Activated CD4-positive, alpha-beta T cell treated with anti-CD3 and anti-CD28 coated beads for 36 hours (primary cell): ENCODE measurements around the gene CTRB1. TPM values are rescaled to one million over a fixed set of nuclear protein-coding genes. Genes with fewer than 3 reads are reported as not detected.

Experiments used
- ATAC-seq: fragments of 200-7000 bp; cut with Tn5 transposase; one replicate; pipeline ENCODE4 v1.10.0; 2021; ENCODE audit warnings: mild to moderate bottlenecking, moderate library complexity
- CTCF ChIA-PET: fragments of 350-600 bp; sonication (Branson Sonifier 250); formaldehyde crosslinking; loops from one replicate; lab custom pipeline; 2021; ENCODE audit warnings: antibody characterized with exemption; lab: Charles Lee
- POLR2A ChIA-PET: fragments of 350-600 bp; sonication (Branson Sonifier 250); formaldehyde crosslinking; loops from one replicate; lab custom pipeline; 2021; ENCODE audit warnings: antibody characterized with exemption, inconsistent platforms; lab: Charles Lee
- DNase-seq: peaks from one replicate; pipeline ENCODE4 v3.0.0-alpha.2; 2020
- H3K27ac Mint-ChIP-seq: one replicate; pipeline ENCODE4 v1.8.0; 2021; ENCODE audit warnings: mixed read lengths
- H3K27me3 Mint-ChIP-seq: one replicate; pipeline ENCODE4 v1.8.0; 2021; ENCODE audit warnings: mixed read lengths
- H3K36me3 Mint-ChIP-seq: one replicate; pipeline ENCODE4 v1.8.0; 2021; ENCODE audit warnings: low read depth, mixed read lengths
- H3K4me1 Mint-ChIP-seq: one replicate; pipeline ENCODE4 v1.8.0; 2021; ENCODE audit warnings: mixed read lengths
- H3K4me3 Mint-ChIP-seq: one replicate; pipeline ENCODE4 v1.8.0; 2021; ENCODE audit warnings: mild to moderate bottlenecking, moderate library complexity, mixed read lengths
- H3K9me3 Mint-ChIP-seq: one replicate; pipeline ENCODE4 v1.8.0; 2021; ENCODE audit warnings: low read depth, mixed read lengths
- intact Hi-C, 2 experiments: fragments of 100-400 bp; cut with DNase I in 1 of 2; cut with micrococcal nuclease in 1 of 2; formaldehyde crosslinking; loops; one replicate each; pipeline versions ENCODE4 v1.14.2 to v1.15.1; 2022 to 2024; cut with DNase I, micrococcal nuclease
- total RNA-seq, 2 experiments: library from RNA; stranded (reverse); gene quantifications; one replicate each; pipeline ENCODE4 v1.2.3, GENCODE V29; 2021

CTRB1 gene
- total RNA-seq, 2 experiments from 2014 or later: not detected

GRCh38 chr16:75260851-75261589 lies 42.2 kb downstream of the CTRB1 start:
- ATAC-seq (no peak), DNase-seq (peak; percentile 4)
- Mint-ChIP-seq H3K27me3 (peaks cover 20% of the 10 kb centered on the region), H3K4me1 (peaks cover 5% of the 10 kb centered on the region), H3K27ac (no peak overlapping the region), H3K9me3 (no peaks in the 10 kb centered on the region), H3K36me3 (no peaks in the 10 kb centered on the region), H3K4me3 (no peak overlapping the region)
- ChIA-PET CTCF (interaction anchor here (2.0 kb wide), 1 partner anchor 62 kb away, joined by 5 read pairs; no protein-coding TSS in a partner anchor), POLR2A (no interaction called here)
- intact Hi-C loops: no loop called here

DNA sequence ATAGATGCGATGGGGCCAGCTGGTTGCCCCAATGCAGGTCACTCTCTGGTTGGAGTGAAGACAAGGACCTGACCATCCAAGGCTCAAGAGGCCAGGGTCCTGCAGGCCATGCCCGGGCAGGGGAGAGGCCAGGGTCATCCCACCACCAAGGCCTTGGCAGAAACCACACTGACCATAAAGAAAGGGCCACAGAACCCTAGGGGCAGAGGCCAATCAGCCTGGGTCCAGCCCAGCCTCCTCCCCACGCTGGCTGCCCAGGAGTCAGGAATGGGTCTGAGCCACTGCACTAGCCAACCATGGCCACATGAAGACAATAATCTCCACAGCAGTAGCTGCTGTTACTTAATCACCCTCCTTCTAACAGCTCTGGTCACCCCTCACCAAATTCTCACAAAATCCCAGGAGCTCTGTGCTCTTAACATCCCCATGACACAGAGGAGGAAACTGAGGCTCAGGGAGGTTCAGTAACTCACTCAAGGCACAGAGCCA lies 42.8 kb downstream of the CTRB1 start:
- peaks cover 24% of the 10 kb centered on the region for H3K27me3 Mint-ChIP-seq
- ATAC-seq (no peak), DNase-seq (no peak)
- H3K9me3 Mint-ChIP-seq: no peaks in the 10 kb centered on the region
- no peak overlapping the region for H3K4me3 Mint-ChIP-seq
- intact Hi-C loops: no loop called here
- H3K4me1 Mint-ChIP-seq: peaks cover 5% of the 10 kb centered on the region
- POLR2A ChIA-PET: no interaction called here
- CTCF ChIA-PET: interaction anchor here (0.6 kb wide), 1 partner anchor 159 kb away, joined by 3 read pairs; no protein-coding TSS in a partner anchor
- H3K36me3 Mint-ChIP-seq: no peaks in the 10 kb centered on the region
- H3K27ac Mint-ChIP-seq: no peak overlapping the region

- intact Hi-C loops: no loop called here
- Mint-ChIP-seq H3K36me3 (no peaks in the 10 kb centered on the region), H3K4me3 (no peak overlapping the region), H3K27me3 (peaks cover 24% of the 10 kb centered on the region), H3K27ac (no peak overlapping the region), H3K9me3 (no peaks in the 10 kb centered on the region), H3K4me1 (peaks cover 5% of the 10 kb centered on the region)
- DNase-seq: peak; percentile 8
- ATAC-seq: no peak
- ChIA-PET CTCF (interaction anchor here (0.6 kb wide), 1 partner anchor 159 kb away, joined by 3 read pairs; no protein-coding TSS in a partner anchor), POLR2A (no interaction called here)
These were observed 43.5 kb downstream of the CTRB1 start for GRCh38 chr16:75262104-75262799.

GRCh38 chr16:75262800-75263127 lies 44.0 kb downstream of the CTRB1 start:
- no peaks in the 10 kb centered on the region for H3K36me3 Mint-ChIP-seq
- peaks cover 5% of the 10 kb centered on the region for H3K4me1 Mint-ChIP-seq
- ChIA-PET POLR2A (no interaction called here), CTCF (no interaction called here)
- ATAC-seq: no peak
- intact Hi-C loops: no loop called here
- H3K27ac Mint-ChIP-seq: no peak overlapping the region
- H3K9me3 Mint-ChIP-seq: no peaks in the 10 kb centered on the region
- peaks cover 24% of the 10 kb centered on the region for H3K27me3 Mint-ChIP-seq
- H3K4me3 Mint-ChIP-seq: no peak overlapping the region
- DNase-seq: no peak

GRCh38 chr16:75263291-75263962 lies 44.6 kb downstream of the CTRB1 start:
- DNase-seq: peak; percentile 7
- ATAC-seq: no peak
- H3K27ac Mint-ChIP-seq: no peak overlapping the region
- H3K36me3 Mint-ChIP-seq: no peaks in the 10 kb centered on the region
- H3K4me1 Mint-ChIP-seq: peaks cover 5% of the 10 kb centered on the region
- H3K4me3 Mint-ChIP-seq: no peak overlapping the region
- ChIA-PET CTCF (no interaction called here), POLR2A (no interaction called here)
- intact Hi-C loops: no loop called here
- H3K9me3 Mint-ChIP-seq: no peaks in the 10 kb centered on the region
- H3K27me3 Mint-ChIP-seq: peaks cover 20% of the 10 kb centered on the region

DNA sequence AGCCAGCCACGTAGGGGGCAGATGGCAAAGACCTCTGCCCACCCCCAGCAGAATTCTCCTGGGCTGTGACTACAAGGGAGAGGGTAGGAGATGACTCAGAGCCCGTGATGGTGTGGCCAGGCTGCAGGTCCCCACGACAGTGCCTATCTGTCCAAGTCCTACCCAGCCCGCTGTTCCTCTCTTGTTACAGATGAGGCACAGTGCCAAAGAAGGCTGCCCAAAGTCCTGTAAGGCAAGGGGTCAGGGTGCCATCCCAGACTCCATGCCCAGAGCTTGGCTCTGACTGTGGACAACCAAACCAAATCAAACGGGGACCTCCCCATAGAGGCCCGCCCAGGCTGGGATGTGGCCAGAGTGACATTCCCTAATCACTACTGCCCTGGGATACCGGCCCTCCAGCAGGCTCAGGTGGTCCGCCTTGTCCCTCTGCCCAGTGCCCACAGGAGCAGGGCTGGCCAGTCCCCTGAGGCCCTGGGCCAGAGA lies 45.2 kb downstream of the CTRB1 start:
- H3K4me1 Mint-ChIP-seq: peaks cover 5% of the 10 kb centered on the region
- ATAC-seq: no peak
- ChIA-PET POLR2A (no interaction called here), CTCF (no interaction called here)
- H3K4me3 Mint-ChIP-seq: peak overlapping the region; percentile 22
- H3K27me3 Mint-ChIP-seq: peaks cover 20% of the 10 kb centered on the region
- DNase-seq: no peak
- no peaks in the 10 kb centered on the region for H3K9me3 Mint-ChIP-seq
- H3K27ac Mint-ChIP-seq: no peak overlapping the region
- no peaks in the 10 kb centered on the region for H3K36me3 Mint-ChIP-seq
- intact Hi-C loops: no loop called here

- Mint-ChIP-seq H3K4me1 (peaks cover 5% of the 10 kb centered on the region), H3K4me3 (peak overlapping the region; percentile 22), H3K36me3 (no peaks in the 10 kb centered on the region), H3K9me3 (no peaks in the 10 kb centered on the region), H3K27ac (no peak overlapping the region), H3K27me3 (peaks cover 20% of the 10 kb centered on the region)
- no peak for DNase-seq
- ATAC-seq: no peak
- ChIA-PET CTCF (no interaction called here), POLR2A (no interaction called here)
- intact Hi-C loops: no loop called here
These were observed 45.7 kb downstream of the CTRB1 start for GRCh38 chr16:75264457-75264998.

GRCh38 chr16:75264999-75265910 lies 46.5 kb downstream of the CTRB1 start:
- no peaks in the 10 kb centered on the region for H3K36me3 Mint-ChIP-seq
- ATAC-seq (peak; percentile 17), DNase-seq (peak; percentile 15)
- no peak overlapping the region for H3K4me3 Mint-ChIP-seq
- no peak overlapping the region for H3K27ac Mint-ChIP-seq
- H3K9me3 Mint-ChIP-seq: no peaks in the 10 kb centered on the region
- H3K4me1 Mint-ChIP-seq: peaks cover 5% of the 10 kb centered on the region
- ChIA-PET CTCF (interaction anchor here (0.7 kb wide), 1 partner anchor 120 kb away, joined by 4 read pairs; no protein-coding TSS in a partner anchor), POLR2A (interaction anchor here (0.5 kb wide), 1 partner anchor 11 kb away, joined by 4 read pairs; no protein-coding TSS in a partner anchor)
- H3K27me3 Mint-ChIP-seq: peaks cover 20% of the 10 kb centered on the region
- intact Hi-C loops: no loop called here

GRCh38 chr16:75265911-75266701 lies 47.3 kb downstream of the CTRB1 start:
- ATAC-seq: peak; percentile 52
- peaks cover 20% of the 10 kb centered on the region for H3K27me3 Mint-ChIP-seq
- CTCF ChIA-PET: interaction anchor here (0.7 to 1.1 kb wide), 3 partner anchors 67 to 119 kb away, joined by 3 to 4 read pairs (median 4); no protein-coding TSS in a partner anchor

More at GRCh38 chr16:75265911-75266701, 47.3 kb downstream of the CTRB1 start:
- POLR2A ChIA-PET: interaction anchor here (0.5 kb wide), 1 partner anchor 10 kb away, joined by 4 read pairs; no protein-coding TSS in a partner anchor
- Mint-ChIP-seq H3K4me3 (peak overlapping the region; percentile 62), H3K4me1 (peaks cover 5% of the 10 kb centered on the region), H3K27ac (no peak overlapping the region), H3K9me3 (no peaks in the 10 kb centered on the region), H3K36me3 (no peaks in the 10 kb centered on the region)
- intact Hi-C loops: no loop called here
- DNase-seq: peak; percentile 52
